Neural progenitor cell (in vitro differentiated cells): ENCODE results near the gene MARCHF6. TPM values are rescaled to one million over a fixed set of nuclear protein-coding genes. Genes with fewer than 3 reads are reported as not detected.
"Not testable (repeated sequence)": the region's sequence is repeated elsewhere in the genome, so short reads cannot be mapped to it uniquely, and the experiment has no call there.

Experiments
- DNase-seq: peaks from one replicate; pipeline ENCODE4 v3.0.0-alpha.2; 2016; ENCODE audit warnings: low spot score
- H2AFZ ChIP-seq: fragments of 200-600 bp; sonication (generic); replicated peaks from 2 replicates; pipeline ENCODE4 v1.6.1; 2016; ENCODE audit warnings: antibody characterized with exemption
- H3F3A ChIP-seq: fragments of 200-600 bp; sonication (generic); 2 replicates; pipeline ENCODE4 v1.6.1; 2016; ENCODE audit warnings: antibody characterized with exemption, low read depth
- H3K27ac ChIP-seq: fragments of 200-600 bp; sonication (generic); 2 replicates; pipeline ENCODE4 v1.5.1; 2016; ENCODE audit warnings: mild to moderate bottlenecking
- H3K27me3 ChIP-seq: fragments of 200-600 bp; sonication (generic); 2 replicates; pipeline ENCODE4 v1.6.1; 2016; ENCODE audit warnings: mild to moderate bottlenecking, moderate library complexity
- H3K36me3 ChIP-seq: fragments of 200-600 bp; sonication (generic); 2 replicates; pipeline ENCODE4 v1.5.1; 2016
- H3K4me1 ChIP-seq: fragments of 200-600 bp; sonication (generic); 2 replicates; pipeline ENCODE4 v1.6.1; 2016; ENCODE audit warnings: mixed run types
- H3K4me2 ChIP-seq: fragments of 200-600 bp; sonication (generic); 2 replicates; pipeline ENCODE4 v1.6.1; 2016
- H3K4me3 ChIP-seq: fragments of 200-600 bp; sonication (generic); 2 replicates; pipeline ENCODE4 v1.5.1; 2016
- H3K79me2 ChIP-seq: fragments of 200-600 bp; sonication (generic); 2 replicates; pipeline ENCODE4 v1.6.1; 2016; ENCODE audit warnings: low read depth
- H3K9ac ChIP-seq: fragments of 200-600 bp; sonication (generic); 2 replicates; pipeline ENCODE4 v1.6.1; 2016
- H3K9me3 ChIP-seq: fragments of 200-600 bp; sonication (generic); 2 replicates; pipeline ENCODE4 v1.5.1; 2016; ENCODE audit warnings: low read depth
- H4K20me1 ChIP-seq: fragments of 200-600 bp; sonication (generic); 2 replicates; pipeline ENCODE4 v1.6.1; 2016; ENCODE audit warnings: low read depth
- H3K27ac Mint-ChIP-seq: 3 replicates; pipeline ENCODE4 v1.8.0; 2021; ENCODE audit warnings: mixed read lengths
- H3K27me3 Mint-ChIP-seq: 2 replicates; pipeline ENCODE4 v1.8.0; 2022; ENCODE audit warnings: low read depth, mild to moderate bottlenecking, inconsistent platforms, moderate library complexity, mixed read lengths; ENCODE audit not compliant: insufficient read depth
- H3K36me3 Mint-ChIP-seq: 3 replicates; pipeline ENCODE4 v1.8.0; 2021; ENCODE audit warnings: mixed read lengths
- H3K4me1 Mint-ChIP-seq: 3 replicates; pipeline ENCODE4 v1.8.0; 2021; ENCODE audit warnings: mixed read lengths
- H3K4me3 Mint-ChIP-seq: 3 replicates; pipeline ENCODE4 v1.8.0; 2021; ENCODE audit warnings: mild to moderate bottlenecking, moderate library complexity, mixed read lengths
- H3K9me3 Mint-ChIP-seq: 3 replicates; pipeline ENCODE4 v1.8.0; 2020; ENCODE audit warnings: mixed read lengths
- CTCF ChIP-seq: fragments of 200-600 bp; sonication (generic); IDR thresholded peaks from 2 replicates; pipeline ENCODE4 v1.5.1; 2017; ENCODE audit warnings: antibody characterized with exemption, mild to moderate bottlenecking
- EZH2 ChIP-seq: fragments of 200-600 bp; sonication (generic); IDR thresholded peaks from 2 replicates; pipeline ENCODE4 v1.6.1; 2017; ENCODE audit warnings: antibody characterized with exemption, mild to moderate bottlenecking, moderate library complexity
- EZH2phosphoT487 ChIP-seq: fragments of 200-600 bp; sonication (generic); IDR thresholded peaks from 2 replicates; pipeline ENCODE4 v1.6.1; 2017; ENCODE audit warnings: antibody characterized with exemption
- total RNA-seq: library from RNA; depleted of rRNA; stranded (reverse); fragments of >200 nt; gene quantifications from 2 replicates; pipeline ENCODE4 v1.2.3, GENCODE V29; 2015; ENCODE audit warnings: low replicate concordance

Gene MARCHF6
- total RNA-seq, 1 donor from 2014 or later = 151 TPM

GRCh38 chr5:10339058-10339811 is 14.3 kb upstream of the MARCHF6 start:
- Mint-ChIP-seq H3K36me3 (peaks cover 7% of the 10 kb centered on the region), H3K27ac (peak overlapping the region; percentile 100), H3K4me1 (peaks cover 33% of the 10 kb centered on the region), H3K27me3 (peaks cover 22% of the 10 kb centered on the region), H3K9me3 (no peaks in the 10 kb centered on the region), H3K4me3 (peak overlapping the region; percentile 77)
- peak overlapping the region; percentile 55 for H3K4me2 ChIP-seq
- peak overlapping the region; percentile 93 for H2AFZ ChIP-seq
- TF ChIP-seq CTCF (no peak), EZH2 (no peak), EZH2phosphoT487 (no peak)
- DNase-seq = peak; percentile 76
- no peak overlapping the region for H3K27ac ChIP-seq
- no peak overlapping the region for H3K4me3 ChIP-seq
- H3K36me3 ChIP-seq = no peaks in the 10 kb centered on the region
- no peak overlapping the region for H3K9ac ChIP-seq
- no peaks in the 10 kb centered on the region for H4K20me1 ChIP-seq
- no peaks in the 10 kb centered on the region for H3K9me3 ChIP-seq
- H3K79me2 ChIP-seq = no peaks in the 10 kb centered on the region
- peaks cover 18% of the 10 kb centered on the region for H3K27me3 ChIP-seq
- H3F3A ChIP-seq = peaks cover 17% of the 10 kb centered on the region
- H3K4me1 ChIP-seq = peaks cover 15% of the 10 kb centered on the region

- peaks cover 21% of the 10 kb centered on the region for H3F3A ChIP-seq
- peak overlapping the region; percentile 93 for H2AFZ ChIP-seq
- H3K27ac ChIP-seq = no peak overlapping the region
- no peaks in the 10 kb centered on the region for H4K20me1 ChIP-seq
- Mint-ChIP-seq H3K4me1 (peaks cover 27% of the 10 kb centered on the region), H3K4me3 (peak overlapping the region; percentile 75), H3K36me3 (peaks cover 7% of the 10 kb centered on the region), H3K9me3 (no peaks in the 10 kb centered on the region), H3K27me3 (peaks cover 15% of the 10 kb centered on the region), H3K27ac (peak overlapping the region; percentile 100)
- no peaks in the 10 kb centered on the region for H3K79me2 ChIP-seq
- TF ChIP-seq EZH2phosphoT487 (no peak), EZH2 (no peak), CTCF (no peak)
- no peaks in the 10 kb centered on the region for H3K36me3 ChIP-seq
- DNase-seq = no peak
- peak overlapping the region; percentile 55 for H3K4me2 ChIP-seq
- no peaks in the 10 kb centered on the region for H3K9me3 ChIP-seq
- H3K27me3 ChIP-seq = peaks cover 10% of the 10 kb centered on the region
- no peak overlapping the region for H3K4me3 ChIP-seq
- H3K9ac ChIP-seq = no peak overlapping the region
- peaks cover 15% of the 10 kb centered on the region for H3K4me1 ChIP-seq
Measured at GRCh38 chr5:10339958-10340357, 13.5 kb upstream of the MARCHF6 start.

GRCh38 chr5:10343486-10343885 is 10.0 kb upstream of the MARCHF6 start:
- peaks cover 15% of the 10 kb centered on the region for H3K4me1 ChIP-seq
- H3K9me3 ChIP-seq = no peaks in the 10 kb centered on the region
- H3F3A ChIP-seq = peaks cover 42% of the 10 kb centered on the region
- H3K79me2 ChIP-seq = no peaks in the 10 kb centered on the region
- no peak overlapping the region for H3K27ac ChIP-seq
- no peak overlapping the region for H3K4me2 ChIP-seq
- DNase-seq = no peak
- no peaks in the 10 kb centered on the region for H3K9me3 Mint-ChIP-seq
- peaks cover 18% of the 10 kb centered on the region for H3K4me1 Mint-ChIP-seq
- no peaks in the 10 kb centered on the region for H3K36me3 ChIP-seq
- TF ChIP-seq EZH2 = no peak
- no peak for TF ChIP-seq CTCF
- TF ChIP-seq EZH2phosphoT487 = no peak
- H2AFZ ChIP-seq = no peak overlapping the region
- no peak overlapping the region for H3K4me3 ChIP-seq
- H3K36me3 Mint-ChIP-seq = peaks cover 3% of the 10 kb centered on the region
- peaks cover 8% of the 10 kb centered on the region for H3K27me3 Mint-ChIP-seq
- H3K27me3 ChIP-seq = no peaks in the 10 kb centered on the region
- H3K4me3 Mint-ChIP-seq = no peak overlapping the region
- H3K9ac ChIP-seq = no peak overlapping the region
- no peaks in the 10 kb centered on the region for H4K20me1 ChIP-seq
- no peak overlapping the region for H3K27ac Mint-ChIP-seq

- not testable (repeated sequence) for H3K4me2 ChIP-seq, H3K9me3 ChIP-seq, DNase-seq, H3K4me3 ChIP-seq, H3K27ac Mint-ChIP-seq, H3K9ac ChIP-seq, H2AFZ ChIP-seq, H3K36me3 Mint-ChIP-seq, H3K27me3 Mint-ChIP-seq, H3K4me1 ChIP-seq, H4K20me1 ChIP-seq, H3K4me3 Mint-ChIP-seq, H3K9me3 Mint-ChIP-seq, H3K36me3 ChIP-seq, H3K4me1 Mint-ChIP-seq, H3K79me2 ChIP-seq, H3K27ac ChIP-seq, H3K27me3 ChIP-seq
- H3F3A ChIP-seq = peaks cover 47% of the 10 kb centered on the region
Measured at GRCh38 chr5:10344461-10345106, 8.9 kb upstream of the MARCHF6 start.
